ENCODE results near the gene SIGMAR1. TPM values are rescaled to one million over a fixed set of nuclear protein-coding genes. Genes with fewer than 3 reads are reported as not detected.

The SIGMAR1 gene
- total and polyA plus RNA-seq, 10 donors: 19.4 to 39.7 (median 27.6) TPM

DNA sequence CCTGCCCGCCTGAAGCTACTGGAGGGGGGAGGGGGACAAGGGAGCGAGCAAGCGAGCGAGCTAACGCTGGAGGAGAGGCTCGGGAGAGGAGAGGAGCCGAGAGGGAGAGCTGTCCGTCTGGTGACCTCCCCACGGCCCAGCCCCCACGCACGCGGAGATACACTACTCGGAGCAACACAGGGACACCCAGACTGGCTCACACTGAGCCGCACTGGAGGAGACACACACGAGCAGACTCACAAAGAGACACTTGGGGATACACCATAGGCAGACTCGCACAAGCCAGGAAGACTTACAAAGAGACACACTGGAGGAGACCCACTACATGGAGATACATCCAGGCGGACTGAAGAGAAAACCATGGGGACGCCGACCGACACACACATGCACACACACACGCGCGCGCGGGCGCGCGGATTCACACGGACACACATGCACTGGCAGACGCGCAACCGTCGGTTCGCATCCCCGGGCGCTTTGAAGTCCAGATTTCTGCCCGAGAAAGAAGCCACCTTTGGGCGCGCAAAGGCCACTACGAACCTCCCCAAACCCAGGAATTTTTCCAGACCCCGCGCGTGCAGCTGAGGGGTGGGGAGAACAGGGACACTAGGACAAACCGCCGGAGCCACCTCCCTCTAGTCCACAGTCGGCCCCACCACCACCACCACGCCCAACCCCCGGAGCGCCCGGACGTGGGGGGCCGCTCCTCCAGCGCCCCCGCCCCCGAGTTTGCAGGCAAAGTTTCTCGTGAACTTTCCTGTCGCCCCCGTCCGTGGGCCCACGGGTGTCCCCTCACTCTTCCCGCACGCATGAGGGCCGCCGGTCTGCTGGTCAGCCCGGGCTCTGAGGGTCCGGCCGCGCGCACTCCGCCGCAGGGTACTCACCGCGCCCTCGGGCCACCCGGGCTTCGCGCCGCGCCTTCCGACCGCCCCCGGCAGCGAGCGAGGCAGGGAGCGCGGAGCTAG lies 48.6 kb downstream of the SIGMAR1 start:
- peak; percentile 75 for DNase-seq
- H3K4me1 ChIP-seq: peaks cover 22 to 70% (median 43%) of the 10 kb centered on the region in 6 donors
- H3K9me3 ChIP-seq: no peaks in the 10 kb centered on the region
- WGBS, 5 donors: 2 to 12% (median 3%) methylated on average over 55 to 86 of the region's 86 CpGs
- intact Hi-C loops (cut with DNase I; ENCODE audit: low total_unique reads): no loop called here
- peaks cover 0 to 100% (median 72%) of the 10 kb centered on the region in 7 donors for H3K27me3 ChIP-seq (replicated peaks in 1 of 7)
- peak overlapping the region; percentile 27 to 72 (median 48) for H3K4me3 ChIP-seq
- no peaks in the 10 kb centered on the region for H3K36me3 ChIP-seq
- H3K27ac ChIP-seq: peak overlapping the region in 5 of 8 donors; percentile 54 to 72 (median 57)
- TF ChIP-seq, protein P1, sequence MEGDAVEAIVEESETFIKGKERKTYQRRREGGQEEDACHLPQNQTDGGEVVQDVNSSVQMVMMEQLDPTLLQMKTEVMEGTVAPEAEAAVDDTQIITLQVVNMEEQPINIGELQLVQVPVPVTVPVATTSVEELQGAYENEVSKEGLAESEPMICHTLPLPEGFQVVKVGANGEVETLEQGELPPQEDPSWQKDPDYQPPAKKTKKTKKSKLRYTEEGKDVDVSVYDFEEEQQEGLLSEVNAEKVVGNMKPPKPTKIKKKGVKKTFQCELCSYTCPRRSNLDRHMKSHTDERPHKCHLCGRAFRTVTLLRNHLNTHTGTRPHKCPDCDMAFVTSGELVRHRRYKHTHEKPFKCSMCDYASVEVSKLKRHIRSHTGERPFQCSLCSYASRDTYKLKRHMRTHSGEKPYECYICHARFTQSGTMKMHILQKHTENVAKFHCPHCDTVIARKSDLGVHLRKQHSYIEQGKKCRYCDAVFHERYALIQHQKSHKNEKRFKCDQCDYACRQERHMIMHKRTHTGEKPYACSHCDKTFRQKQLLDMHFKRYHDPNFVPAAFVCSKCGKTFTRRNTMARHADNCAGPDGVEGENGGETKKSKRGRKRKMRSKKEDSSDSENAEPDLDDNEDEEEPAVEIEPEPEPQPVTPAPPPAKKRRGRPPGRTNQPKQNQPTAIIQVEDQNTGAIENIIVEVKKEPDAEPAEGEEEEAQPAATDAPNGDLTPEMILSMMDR (IDR thresholded peaks at IDR 0.05 in 8 of 11, conservative IDR thresholded peaks at IDR 0.05 in 3 of 11): no peak
- TF ChIP-seq POLR2AphosphoS5 (IDR thresholded peaks at IDR 0.05): peak in 1 of 3 donors; percentile 47

- H3K4me3 ChIP-seq: peak overlapping the region in 3 of 8 donors; percentile 47 to 51 (median 51)
- WGBS, 5 donors: 42 to 71% (median 55%) methylated on average over 2 of the region's 2 CpGs
- peaks cover 22 to 55% (median 36%) of the 10 kb centered on the region in 6 donors for H3K4me1 ChIP-seq
- DNase-seq: no peak
- TF ChIP-seq POLR2AphosphoS5 (IDR thresholded peaks at IDR 0.05): no peak
- no peak for TF ChIP-seq POLR2A (IDR thresholded peaks at IDR 0.05)
- TF ChIP-seq, protein P1 (IDR thresholded peaks at IDR 0.05 in 8 of 11, conservative IDR thresholded peaks at IDR 0.05 in 3 of 11): no peak
- H3K9me3 ChIP-seq: no peaks in the 10 kb centered on the region
- intact Hi-C loops (cut with DNase I; ENCODE audit: low total_unique reads): no loop called here
- H3K27ac ChIP-seq: no peak overlapping the region
- H3K36me3 ChIP-seq: no peaks in the 10 kb centered on the region
- peaks cover 0 to 100% (median 55%) of the 10 kb centered on the region in 7 donors for H3K27me3 ChIP-seq (replicated peaks in 1 of 7)
Observed at GRCh38 chr9:34587271-34587670, 50.3 kb downstream of the SIGMAR1 start.

GRCh38 chr9:34585946-34586669 lies 51.5 kb downstream of the SIGMAR1 start:
- WGBS, 5 donors: 17 to 31% (median 24%) methylated on average over 9 to 11 of the region's 11 CpGs
- DNase-seq: peak; percentile 51
- TF ChIP-seq, protein P1 (IDR thresholded peaks at IDR 0.05 in 8 of 11, conservative IDR thresholded peaks at IDR 0.05 in 3 of 11): no peak
- TF ChIP-seq POLR2A (IDR thresholded peaks at IDR 0.05) (no peak), POLR2AphosphoS5 (IDR thresholded peaks at IDR 0.05) (no peak)
- Histone ChIP-seq H3K4me3 (no peak overlapping the region), H3K27ac (no peak overlapping the region), H3K36me3 (no peaks in the 10 kb centered on the region), H3K4me1 (peaks cover 10 to 43% (median 24%) of the 10 kb centered on the region in 6 donors), H3K9me3 (no peaks in the 10 kb centered on the region), H3K27me3 (replicated peaks in 1 of 7) (peaks cover 0 to 92% (median 45%) of the 10 kb centered on the region in 7 donors)
- intact Hi-C loops (cut with DNase I; ENCODE audit: low total_unique reads): no loop called here

Measured in spleen (tissue), 11 donors.